Ishikawa (cell line): ENCODE measurements around the gene LRRC28.
A peak's percentile ranks its signal among the peaks of the same experiment; 100 is the strongest.

Experiments used
- CEBPB ChIP-seq: IDR thresholded peaks from 2 replicates; pipeline ENCODE4 v1.6.1; 2012
- CREB1 ChIP-seq: IDR thresholded peaks from 2 replicates; pipeline ENCODE4 v1.6.1; 2012; ENCODE audit warnings: low read depth
- EGR1 ChIP-seq: IDR thresholded peaks from 2 replicates; pipeline ENCODE4 v1.6.1; 2012
- EP300 ChIP-seq: IDR thresholded peaks from 2 replicates; pipeline ENCODE4 v1.6.1; 2012; ENCODE audit warnings: borderline replicate concordance
- FOXM1 ChIP-seq: IDR thresholded peaks from 2 replicates; pipeline ENCODE4 v1.6.1; 2012; ENCODE audit warnings: low read depth, borderline replicate concordance
- MAX ChIP-seq: IDR thresholded peaks from 2 replicates; pipeline ENCODE4 v1.6.1; 2012
- NFIC ChIP-seq: IDR thresholded peaks from 2 replicates; pipeline ENCODE4 v1.6.1; 2012
- RAD21 ChIP-seq: IDR thresholded peaks from 2 replicates; pipeline ENCODE4 v1.6.1; 2012; ENCODE audit warnings: low read depth
- REST ChIP-seq: IDR thresholded peaks from 2 replicates; pipeline ENCODE4 v1.6.1; 2012; ENCODE audit warnings: low read depth, mild to moderate bottlenecking
- TAF1 ChIP-seq: IDR thresholded peaks from 2 replicates; pipeline ENCODE4 v1.6.1; 2012; ENCODE audit warnings: low read depth, mild to moderate bottlenecking
- TCF12 ChIP-seq: IDR thresholded peaks from 2 replicates; pipeline ENCODE4 v1.6.1; 2012; ENCODE audit warnings: low read depth
- TEAD4 ChIP-seq: IDR thresholded peaks from 2 replicates; pipeline ENCODE4 v1.6.1; 2012
- USF1 ChIP-seq: IDR thresholded peaks from 2 replicates; pipeline ENCODE4 v1.6.1; 2012
- YY1 ChIP-seq: IDR thresholded peaks from 2 replicates; pipeline ENCODE4 v1.6.1; 2012; ENCODE audit warnings: low read depth
- ZBTB7A ChIP-seq: IDR thresholded peaks from 2 replicates; pipeline ENCODE4 v1.6.1; 2012; ENCODE audit warnings: low read depth

Gene LRRC28

GRCh38 chr15:99350408-99350807 lies 99.1 kb downstream of the LRRC28 start:
- TF ChIP-seq FOXM1 (no peak), CEBPB (no peak), TCF12 (no peak), TAF1 (no peak), CREB1 (no peak), USF1 (no peak), TEAD4 (no peak), YY1 (no peak), MAX (no peak), NFIC (no peak), RAD21 (no peak), EGR1 (no peak), EP300 (no peak), ZBTB7A (no peak), REST (no peak)

- TF ChIP-seq YY1 = no peak
- TF ChIP-seq TCF12 = no peak
- TF ChIP-seq NFIC = no peak
- TF ChIP-seq RAD21 = no peak
- no peak for TF ChIP-seq CEBPB
- TF ChIP-seq MAX = no peak
- TF ChIP-seq TEAD4 = no peak
- no peak for TF ChIP-seq EGR1
- TF ChIP-seq TAF1 = no peak
- TF ChIP-seq USF1 = no peak
- TF ChIP-seq EP300 = no peak
- TF ChIP-seq CREB1 = no peak
- TF ChIP-seq ZBTB7A = no peak
- TF ChIP-seq FOXM1 = no peak
- no peak for TF ChIP-seq REST
These were observed 108.5 kb downstream of the LRRC28 start for GRCh38 chr15:99359769-99360168.

- TF ChIP-seq RAD21 (peak; percentile 51), MAX (no peak)
These were observed 110.4 kb downstream of the LRRC28 start for GRCh38 chr15:99361545-99362185.

GRCh38 chr15:99365242-99365641 lies 114.0 kb downstream of the LRRC28 start:
- TF ChIP-seq FOXM1 (no peak), TAF1 (no peak)

- TF ChIP-seq FOXM1 (no peak), RAD21 (no peak), TEAD4 (no peak), ZBTB7A (no peak), NFIC (no peak), REST (no peak), TCF12 (no peak), USF1 (no peak), CREB1 (no peak), TAF1 (no peak), MAX (no peak), EGR1 (no peak), CEBPB (no peak), YY1 (no peak), EP300 (no peak)
These were observed 114.7 kb downstream of the LRRC28 start for GRCh38 chr15:99366013-99366412.
